ENCODE results near the gene PROM1.

The PROM1 gene

GRCh38 chr4:16000708-16001483 is 82.9 kb downstream of the PROM1 start:
- no peak for TF ChIP-seq CTCF (IDR thresholded peaks at IDR 0.05; ENCODE audit: insufficient read depth, low read length, poor library complexity, severe bottlenecking)
- H2AFZ ChIP-seq (ENCODE audit: low read depth, low read length, severe bottlenecking), result no peak overlapping the region

GRCh38 chr4:15996773-15997172 is 87.0 kb downstream of the PROM1 start:
- Histone ChIP-seq H3K9me2 (replicated peaks; ENCODE audit: insufficient read depth, low read length) (no peaks in the 10 kb centered on the region), H3F3A (ENCODE audit: insufficient read depth) (no peaks in the 10 kb centered on the region), H3K4me3 (ENCODE audit: insufficient read depth, low read length, poor library complexity, severe bottlenecking) (no peak overlapping the region), H3K27me3 (ENCODE audit: low read length) (no peaks in the 10 kb centered on the region), H4K20me1 (ENCODE audit: low read depth, low read length) (no peaks in the 10 kb centered on the region), H3K9ac (ENCODE audit: low read length) (no peak overlapping the region), H3K79me2 (ENCODE audit: insufficient read depth, low read length) (no peaks in the 10 kb centered on the region), H3K36me3 (ENCODE audit: low read length) (no peaks in the 10 kb centered on the region), H3K9me3 (ENCODE audit: insufficient read depth, low read length) (no peaks in the 10 kb centered on the region), H2AFZ (ENCODE audit: low read depth, low read length, severe bottlenecking) (no peak overlapping the region), H3K4me2 (ENCODE audit: low read depth, low read length, poor library complexity, severe bottlenecking) (no peak overlapping the region), H3K27ac (ENCODE audit: low read depth, low read length) (no peak overlapping the region)
- no peak for TF ChIP-seq CTCF (IDR thresholded peaks at IDR 0.05; ENCODE audit: insufficient read depth, low read length, poor library complexity, severe bottlenecking)
- no peak for TF ChIP-seq EZH2phosphoT487 (conservative IDR thresholded peaks at IDR 0.05; ENCODE audit: low read length)

More at GRCh38 chr4:16000708-16001483, 82.9 kb downstream of the PROM1 start:
- no peaks in the 10 kb centered on the region for H3K9me2 ChIP-seq (replicated peaks; ENCODE audit: insufficient read depth, low read length)
- H3K27ac ChIP-seq (ENCODE audit: low read depth, low read length), result no peak overlapping the region
- H3K9ac ChIP-seq (ENCODE audit: low read length), result no peak overlapping the region
- H3K4me3 ChIP-seq (ENCODE audit: insufficient read depth, low read length, poor library complexity, severe bottlenecking), result no peak overlapping the region
- H3K4me2 ChIP-seq (ENCODE audit: low read depth, low read length, poor library complexity, severe bottlenecking), result no peak overlapping the region
- H4K20me1 ChIP-seq (ENCODE audit: low read depth, low read length), result no peaks in the 10 kb centered on the region
- no peaks in the 10 kb centered on the region for H3F3A ChIP-seq (ENCODE audit: insufficient read depth)
- H3K79me2 ChIP-seq (ENCODE audit: insufficient read depth, low read length), result no peaks in the 10 kb centered on the region
- no peaks in the 10 kb centered on the region for H3K27me3 ChIP-seq (ENCODE audit: low read length)
- no peaks in the 10 kb centered on the region for H3K36me3 ChIP-seq (ENCODE audit: low read length)
- no peaks in the 10 kb centered on the region for H3K9me3 ChIP-seq (ENCODE audit: insufficient read depth, low read length)

- H3K27me3 ChIP-seq (ENCODE audit: low read length), result no peaks in the 10 kb centered on the region
- no peak overlapping the region for H3K4me2 ChIP-seq (ENCODE audit: low read depth, low read length, poor library complexity, severe bottlenecking)
- no peak overlapping the region for H3K27ac ChIP-seq (ENCODE audit: low read depth, low read length)
- H2AFZ ChIP-seq (ENCODE audit: low read depth, low read length, severe bottlenecking), result no peak overlapping the region
- no peaks in the 10 kb centered on the region for H3K9me2 ChIP-seq (replicated peaks; ENCODE audit: insufficient read depth, low read length)
- no peak overlapping the region for H3K4me3 ChIP-seq (ENCODE audit: insufficient read depth, low read length, poor library complexity, severe bottlenecking)
- no peak for TF ChIP-seq CTCF (IDR thresholded peaks at IDR 0.05; ENCODE audit: insufficient read depth, low read length, poor library complexity, severe bottlenecking)
- no peak for TF ChIP-seq EZH2phosphoT487 (conservative IDR thresholded peaks at IDR 0.05; ENCODE audit: low read length)
- no peaks in the 10 kb centered on the region for H4K20me1 ChIP-seq (ENCODE audit: low read depth, low read length)
- no peak overlapping the region for H3K9ac ChIP-seq (ENCODE audit: low read length)
- H3F3A ChIP-seq (ENCODE audit: insufficient read depth), result no peaks in the 10 kb centered on the region
- H3K79me2 ChIP-seq (ENCODE audit: insufficient read depth, low read length), result no peaks in the 10 kb centered on the region
- no peaks in the 10 kb centered on the region for H3K9me3 ChIP-seq (ENCODE audit: insufficient read depth, low read length)
- H3K36me3 ChIP-seq (ENCODE audit: low read length), result no peaks in the 10 kb centered on the region
Measured at GRCh38 chr4:15995826-15996225, 88.0 kb downstream of the PROM1 start.
